NT2/D1 (cell line): ENCODE data around the gene KRTAP1-3.

Experiments used
- SUZ12 ChIP-seq: IDR thresholded peaks from 2 replicates; pipeline ENCODE4 v1.6.1; 2011; ENCODE audit not compliant: insufficient read length, insufficient read depth; ENCODE audit errors: extremely low read depth
- YY1 ChIP-seq: IDR thresholded peaks from 2 replicates; pipeline ENCODE4 v1.6.1; 2011; ENCODE audit not compliant: insufficient read length, insufficient read depth

GRCh38 chr17:41037853-41038350, 3.2 kb upstream of the KRTAP1-3 start:
- TF ChIP-seq SUZ12 (no peak), YY1 (no peak)
